ENCODE measurements around the gene AK3.

- TF ChIP-seq CTCF (IDR thresholded peaks at IDR 0.05) (no peak), POLR2A (IDR thresholded peaks at IDR 0.05) (no peak)
These were observed 72.4 kb downstream of the AK3 start for GRCh38 chr9:4668604-4669003.
